Stimulated activated CD8-positive, alpha-beta memory T cell treated with anti-CD3 and anti-CD28 coated beads, Interleukin-15, amount 100 ng/mL, for 1 hour (primary cell): ENCODE results near the gene DEPDC5.

Experiments used
- DNase-seq: peaks from one replicate; pipeline ENCODE4 v3.0.0-alpha.2; 2020; ENCODE audit warnings: low read depth

The DEPDC5 gene

GRCh38 chr22:31852691-31853421, 99.0 kb downstream of the DEPDC5 start:
- DNase-seq: no peak

GRCh38 chr22:31853736-31854495, 100.1 kb downstream of the DEPDC5 start:
- DNase-seq: no peak

GRCh38 chr22:31857247-31857646, 103.4 kb downstream of the DEPDC5 start:
- DNase-seq: no peak

GRCh38 chr22:31861226-31861840, 107.5 kb downstream of the DEPDC5 start:
- DNase-seq: no peak

- no peak for DNase-seq
Observed at GRCh38 chr22:31866918-31867317, 113.1 kb downstream of the DEPDC5 start.

GRCh38 chr22:31867386-31868153, 113.8 kb downstream of the DEPDC5 start:
- no peak for DNase-seq

- DNase-seq: no peak
Observed at GRCh38 chr22:31869739-31870138, 115.9 kb downstream of the DEPDC5 start.

- DNase-seq: no peak
Observed at GRCh38 chr22:31870890-31871289, 117.1 kb downstream of the DEPDC5 start.

- DNase-seq: no peak
Observed at GRCh38 chr22:31871480-31871879, 117.7 kb downstream of the DEPDC5 start.

- DNase-seq: no peak
Observed at GRCh38 chr22:31872209-31872608, 118.4 kb downstream of the DEPDC5 start.

- DNase-seq: no peak
Observed at GRCh38 chr22:31874821-31875220, 121.0 kb downstream of the DEPDC5 start.

GRCh38 chr22:31876156-31876920, 122.5 kb downstream of the DEPDC5 start:
- DNase-seq: no peak

GRCh38 chr22:31879585-31879984, 125.8 kb downstream of the DEPDC5 start:
- no peak for DNase-seq

GRCh38 chr22:31881200-31881599, 127.4 kb downstream of the DEPDC5 start:
- DNase-seq: no peak

- no peak for DNase-seq
Observed at GRCh38 chr22:31881865-31882264, 128.0 kb downstream of the DEPDC5 start.

- no peak for DNase-seq
Observed at GRCh38 chr22:31882971-31883370, 129.2 kb downstream of the DEPDC5 start.

GRCh38 chr22:31883989-31884388, 130.2 kb downstream of the DEPDC5 start:
- DNase-seq: no peak

- no peak for DNase-seq
Observed at GRCh38 chr22:31891366-31892079, 137.7 kb downstream of the DEPDC5 start.

GRCh38 chr22:31892080-31892433, 138.2 kb downstream of the DEPDC5 start:
- DNase-seq: no peak

GRCh38 chr22:31893460-31893859, 139.6 kb downstream of the DEPDC5 start:
- DNase-seq: no peak
